Natural killer cell (primary cell): ENCODE results near the gene CLEC4F. TPM values are rescaled to one million over a fixed set of nuclear protein-coding genes. Genes with fewer than 3 reads are reported as not detected.

Experiments used
- ATAC-seq, 3 donors: fragments of 150-1000 bp in 2 of 3; fragments of 200-7000 bp in 1 of 3; cut with Tn5 transposase; 1 replicate in 1 of 3; 2 replicates in 2 of 3; pipeline ENCODE4 v1.10.0; 2021; ENCODE audit warnings: mild to moderate bottlenecking in 2 of 3, moderate library complexity in 2 of 3
- DNase-seq, 2 donors: peaks; one replicate each; pipeline versions ENCODE4 v3.0.0 to v3.0.0-alpha.2; 2013 to 2021; ENCODE audit warnings: mixed read lengths in 1 of 2
- H3K27ac ChIP-seq: one replicate; pipeline ENCODE4 v1.5.1; 2013; ENCODE audit warnings: mild to moderate bottlenecking, low read length
- H3K27me3 ChIP-seq: one replicate; pipeline ENCODE4 v1.6.1; 2013; ENCODE audit warnings: low read length; ENCODE audit not compliant: control insufficient read depth, insufficient read depth
- H3K36me3 ChIP-seq: one replicate; pipeline ENCODE4 v1.6.1; 2013; ENCODE audit warnings: low read length; ENCODE audit not compliant: control insufficient read depth, insufficient read depth
- H3K4me1 ChIP-seq: one replicate; pipeline ENCODE4 v1.6.1; 2013; ENCODE audit warnings: low read length; ENCODE audit not compliant: control insufficient read depth, insufficient read depth
- H3K4me3 ChIP-seq: one replicate; pipeline ENCODE4 v1.5.1; 2013; ENCODE audit warnings: low read length
- H3K9me3 ChIP-seq: one replicate; pipeline ENCODE4 v1.6.1; 2013; ENCODE audit warnings: low read length; ENCODE audit not compliant: control insufficient read depth, insufficient read depth
- H3K27ac Mint-ChIP-seq, 2 donors: one replicate each; pipeline ENCODE4 v1.8.0; 2022; ENCODE audit warnings: mild to moderate bottlenecking in 2 of 2, mixed read lengths in 2 of 2, moderate library complexity in 1 of 2
- H3K27me3 Mint-ChIP-seq, 2 donors: one replicate each; pipeline ENCODE4 v1.8.0; 2022; ENCODE audit warnings: low read depth in 2 of 2, mixed read lengths in 2 of 2
- H3K36me3 Mint-ChIP-seq: one replicate; pipeline ENCODE4 v1.8.0; 2022; ENCODE audit warnings: mixed read lengths
- H3K4me1 Mint-ChIP-seq, 2 donors: one replicate each; pipeline ENCODE4 v1.8.0; 2022; ENCODE audit warnings: mixed read lengths in 2 of 2
- H3K4me3 Mint-ChIP-seq: one replicate; pipeline ENCODE4 v1.8.0; 2022; ENCODE audit warnings: mild to moderate bottlenecking, moderate library complexity, mixed read lengths
- H3K9me3 Mint-ChIP-seq, 2 donors: one replicate each; pipeline ENCODE4 v1.8.0; 2022; ENCODE audit warnings: mixed read lengths in 2 of 2
- WGBS: methylation state at CpG from one replicate; pipeline ENCODE4 v1.1.7; 2013; ENCODE audit warnings: missing lambda C conversion rate; ENCODE audit not compliant: insufficient coverage; 5-methylcytosine and 5-hydroxymethylcytosine counted together
- intact Hi-C: fragments of 100-400 bp; cut with micrococcal nuclease; formaldehyde crosslinking; loops from one replicate; pipeline ENCODE4 v1.14.2; 2022
- total RNA-seq, 4 donors: library from RNA; stranded (reverse); fragments of 120-200 nt in 1 of 4; gene quantifications; one replicate each; pipeline versions ENCODE4 v1.2.3 to v1.2.4, GENCODE V29; 2013 to 2022
- TF ChIP-seq, protein P1 (sequence below): fragments of 200-600 bp; IDR thresholded peaks from one replicate; pipeline ENCODE4 v1.8.0; 2022; ENCODE audit warnings: antibody characterized with exemption

The CLEC4F gene
- total RNA-seq, 3 donors from 2014 or later (not counting 1 experiment from before 2014, with no cell fraction given): 0.33 to 1.4 (median 0.39) TPM

DNA sequence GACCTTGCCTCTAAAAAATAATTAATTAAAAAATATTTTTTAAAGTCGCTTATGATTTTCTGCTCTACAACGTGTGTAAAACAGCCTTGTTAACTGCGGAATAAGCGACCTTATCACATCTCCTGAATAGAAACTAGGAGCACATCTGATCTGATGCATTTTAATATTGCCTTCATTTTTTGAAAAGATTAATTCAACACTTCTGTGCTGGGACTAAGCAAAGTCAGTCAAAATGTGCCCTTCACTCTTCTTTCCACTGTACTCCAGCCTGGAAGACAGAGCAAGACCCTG lies 12.6 kb downstream of the CLEC4F start:
- Mint-ChIP-seq H3K36me3 (no peaks in the 10 kb centered on the region), H3K27ac (no peak overlapping the region), H3K9me3 (no peaks in the 10 kb centered on the region), H3K27me3 (no peaks in the 10 kb centered on the region), H3K4me3 (no peak overlapping the region), H3K4me1 (peaks cover 22 to 26% of the 10 kb centered on the region in 2 donors)
- ATAC-seq (no peak), DNase-seq (no peak)
- Histone ChIP-seq H3K27ac (no peak overlapping the region), H3K27me3 (no peaks in the 10 kb centered on the region), H3K9me3 (no peaks in the 10 kb centered on the region), H3K4me1 (peaks cover 6% of the 10 kb centered on the region), H3K4me3 (no peak overlapping the region), H3K36me3 (no peaks in the 10 kb centered on the region)
- intact Hi-C loops: no loop called here
- 95% methylated on average over 4 of the region's 4 CpGs for WGBS
- TF ChIP-seq, protein P1, sequence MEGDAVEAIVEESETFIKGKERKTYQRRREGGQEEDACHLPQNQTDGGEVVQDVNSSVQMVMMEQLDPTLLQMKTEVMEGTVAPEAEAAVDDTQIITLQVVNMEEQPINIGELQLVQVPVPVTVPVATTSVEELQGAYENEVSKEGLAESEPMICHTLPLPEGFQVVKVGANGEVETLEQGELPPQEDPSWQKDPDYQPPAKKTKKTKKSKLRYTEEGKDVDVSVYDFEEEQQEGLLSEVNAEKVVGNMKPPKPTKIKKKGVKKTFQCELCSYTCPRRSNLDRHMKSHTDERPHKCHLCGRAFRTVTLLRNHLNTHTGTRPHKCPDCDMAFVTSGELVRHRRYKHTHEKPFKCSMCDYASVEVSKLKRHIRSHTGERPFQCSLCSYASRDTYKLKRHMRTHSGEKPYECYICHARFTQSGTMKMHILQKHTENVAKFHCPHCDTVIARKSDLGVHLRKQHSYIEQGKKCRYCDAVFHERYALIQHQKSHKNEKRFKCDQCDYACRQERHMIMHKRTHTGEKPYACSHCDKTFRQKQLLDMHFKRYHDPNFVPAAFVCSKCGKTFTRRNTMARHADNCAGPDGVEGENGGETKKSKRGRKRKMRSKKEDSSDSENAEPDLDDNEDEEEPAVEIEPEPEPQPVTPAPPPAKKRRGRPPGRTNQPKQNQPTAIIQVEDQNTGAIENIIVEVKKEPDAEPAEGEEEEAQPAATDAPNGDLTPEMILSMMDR: no peak

- no peak overlapping the region for H3K4me3 ChIP-seq
- H3K27me3 Mint-ChIP-seq: no peaks in the 10 kb centered on the region
- TF ChIP-seq, protein P1: no peak
- peaks cover 6% of the 10 kb centered on the region for H3K4me1 ChIP-seq
- H3K9me3 Mint-ChIP-seq: no peaks in the 10 kb centered on the region
- 93% methylated on average over 6 of the region's 6 CpGs for WGBS
- no peak for ATAC-seq
- H3K9me3 ChIP-seq: no peaks in the 10 kb centered on the region
- DNase-seq: no peak
- no peaks in the 10 kb centered on the region for H3K27me3 ChIP-seq
- H3K4me1 Mint-ChIP-seq: peaks cover 22 to 26% of the 10 kb centered on the region in 2 donors
- no peaks in the 10 kb centered on the region for H3K36me3 ChIP-seq
- no peaks in the 10 kb centered on the region for H3K36me3 Mint-ChIP-seq
- intact Hi-C loops: no loop called here
- H3K4me3 Mint-ChIP-seq: no peak overlapping the region
- H3K27ac Mint-ChIP-seq: no peak overlapping the region
- no peak overlapping the region for H3K27ac ChIP-seq
These were observed 13.1 kb downstream of the CLEC4F start for GRCh38 chr2:70807102-70807827.

GRCh38 chr2:70806620-70807019 lies 13.8 kb downstream of the CLEC4F start:
- 58% methylated on average over 5 of the region's 6 CpGs for WGBS
- TF ChIP-seq, protein P1: no peak
- Mint-ChIP-seq H3K27me3 (no peaks in the 10 kb centered on the region), H3K27ac (no peak overlapping the region), H3K36me3 (no peaks in the 10 kb centered on the region), H3K9me3 (no peaks in the 10 kb centered on the region), H3K4me3 (no peak overlapping the region), H3K4me1 (peaks cover 22 to 26% of the 10 kb centered on the region in 2 donors)
- Histone ChIP-seq H3K27me3 (no peaks in the 10 kb centered on the region), H3K9me3 (no peaks in the 10 kb centered on the region), H3K4me1 (peaks cover 6% of the 10 kb centered on the region), H3K36me3 (no peaks in the 10 kb centered on the region), H3K4me3 (no peak overlapping the region), H3K27ac (no peak overlapping the region)
- ATAC-seq (no peak), DNase-seq (no peak)
- intact Hi-C loops: no loop called here

DNA sequence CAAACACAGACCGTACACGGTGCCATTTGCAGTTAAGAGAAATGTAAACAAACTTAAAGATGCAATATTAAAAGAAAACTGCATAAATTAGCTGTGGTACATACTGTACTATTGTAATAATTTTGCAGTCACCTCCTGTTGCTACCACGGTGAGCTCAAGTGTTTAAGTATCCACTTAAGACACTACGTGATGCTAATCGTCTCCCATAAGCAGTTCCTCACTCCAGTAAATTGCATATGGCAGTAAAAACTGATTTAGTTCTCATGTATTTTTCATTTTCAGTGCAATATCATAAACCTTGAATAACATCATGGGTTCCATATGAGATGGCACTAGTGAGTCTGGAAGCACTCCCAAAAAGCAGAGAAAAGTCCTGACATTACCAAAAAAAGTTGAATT lies 14.4 kb downstream of the CLEC4F start:
- no peak for ATAC-seq
- intact Hi-C loops: no loop called here
- H3K9me3 Mint-ChIP-seq: no peaks in the 10 kb centered on the region
- Histone ChIP-seq H3K27me3 (no peaks in the 10 kb centered on the region), H3K9me3 (no peaks in the 10 kb centered on the region), H3K4me1 (peaks cover 6% of the 10 kb centered on the region), H3K4me3 (no peak overlapping the region), H3K36me3 (no peaks in the 10 kb centered on the region), H3K27ac (no peak overlapping the region)
- no peak for DNase-seq
- no peaks in the 10 kb centered on the region for H3K27me3 Mint-ChIP-seq
- H3K36me3 Mint-ChIP-seq: no peaks in the 10 kb centered on the region
- no peak overlapping the region for H3K27ac Mint-ChIP-seq
- 81% methylated on average over 3 of the region's 5 CpGs for WGBS
- no peak overlapping the region for H3K4me3 Mint-ChIP-seq
- H3K4me1 Mint-ChIP-seq: peaks cover 22 to 25% of the 10 kb centered on the region in 2 donors
- TF ChIP-seq, protein P1: no peak
